Psoas muscle (tissue), 8 donors: Measurements from ENCODE around the gene DBH. TPM values are rescaled to one million over a fixed set of nuclear protein-coding genes. Genes with fewer than 3 reads are reported as not detected.

Experiments
- ATAC-seq, 4 donors: fragments of 200-7000 bp; cut with Tn5 transposase; one replicate each; pipeline ENCODE4 v1.9.1; 2020; ENCODE audit warnings: moderate library complexity in 3 of 4, mild to moderate bottlenecking in 2 of 4
- DNase-seq, 2 donors: peaks; one replicate each; pipeline ENCODE4 v3.0.0-alpha.2; 2020
- H3K27ac ChIP-seq: fragments of 200-600 bp; one replicate; pipeline ENCODE4 v1.8.0; 2022
- H3K27me3 ChIP-seq, 3 donors: fragments of 200-600 bp in 1 of 3; one replicate each; pipeline versions ENCODE4 v1.6.1 to v1.8.0; 2013 to 2022; ENCODE audit warnings: low read length in 2 of 3, mild to moderate bottlenecking in 2 of 3, moderate library complexity in 1 of 3; ENCODE audit not compliant: insufficient read depth in 3 of 3
- H3K36me3 ChIP-seq, 2 donors: fragments of 200-600 bp in 1 of 2; one replicate each; pipeline versions ENCODE4 v1.6.1 to v1.8.0; 2013 to 2022; ENCODE audit warnings: low read depth in 1 of 2, mild to moderate bottlenecking in 1 of 2, moderate library complexity in 1 of 2; ENCODE audit not compliant: insufficient read depth in 1 of 2
- H3K4me1 ChIP-seq: fragments of 200-600 bp; one replicate; pipeline ENCODE4 v1.8.0; 2022
- H3K4me3 ChIP-seq: fragments of 200-600 bp; one replicate; pipeline ENCODE4 v1.8.0; 2022; ENCODE audit warnings: mild to moderate bottlenecking
- H3K9me3 ChIP-seq: fragments of 200-600 bp; one replicate; pipeline ENCODE4 v1.8.0; 2022
- CTCF ChIP-seq: fragments of 200-600 bp; IDR thresholded peaks from one replicate; pipeline ENCODE4 v1.8.0; 2022; ENCODE audit warnings: antibody characterized with exemption
- WGBS, 3 donors: extraction: QIAGEN DNeasy Blood & Tissue Kit; methylation state at CpG; one replicate each; pipeline versions ENCODE4 v1.1.6 to v1.1.7; 2013; 5-methylcytosine and 5-hydroxymethylcytosine counted together
- intact Hi-C, 2 donors: fragments of 100-400 bp; cut with DNase I; formaldehyde crosslinking; loops; one replicate each; pipeline versions ENCODE4 v1.11.0 to v1.14.2; 2022
- polyA plus RNA-seq, 3 donors: library from polyadenylated mRNA; stranded (reverse); fragments of 200-250 nt; gene quantifications; one replicate each; pipeline ENCODE4 v1.2.3, GENCODE V29; 2013
- total RNA-seq, 4 donors: library from RNA; stranded (reverse); fragmentation: NEBNext Ultra II Directional in 2 of 4; extraction: Animal tissue kit (Norgen Biotek cat#: 25700) in 2 of 4; gene quantifications; one replicate each; pipeline versions ENCODE4 v1.2.1 to v1.2.4, GENCODE V29; 2021 to 2023
- donor health status: healthy with polysubstance abuse.
- donor health status: DM: no; HTN: no; CAD: no; lungs with moderate emphysema.
- donor health status: Bipolar disorder and iron deficiency.
- donor health status: healthy.
- donor health status: DM: yes; HTN: yes; CAD: no.
- donor health status: DM: no; HTN: no; CAD: no.
- donor health status: DM: no; HTN: no; CAD: no.
- donor health status: DM: yes; HTN: yes; CAD: no.

DBH gene
- total and polyA plus RNA-seq, 7 donors: 0.01 to 0.30 (median 0.05) TPM; not detected in 3

- ATAC-seq (no peak), DNase-seq (no peak)
- TF ChIP-seq CTCF: no peak
- Histone ChIP-seq H3K36me3 (no peaks in the 10 kb centered on the region), H3K9me3 (no peaks in the 10 kb centered on the region), H3K4me3 (no peak overlapping the region), H3K27ac (no peak overlapping the region), H3K27me3 (peaks cover 0 to 53% (median 9%) of the 10 kb centered on the region in 3 donors), H3K4me1 (no peaks in the 10 kb centered on the region)
- intact Hi-C loops: no loop called here
- 30 to 41% (median 35%) methylated on average over 4 of the region's 4 CpGs for WGBS, 3 donors
These were observed 64.7 kb downstream of the DBH start for GRCh38 chr9:133700819-133701320.

GRCh38 chr9:133701321-133701980 is 65.3 kb downstream of the DBH start:
- Histone ChIP-seq H3K27ac (no peak overlapping the region), H3K9me3 (no peaks in the 10 kb centered on the region), H3K4me1 (no peaks in the 10 kb centered on the region), H3K27me3 (peaks cover 0 to 51% (median 9%) of the 10 kb centered on the region in 3 donors), H3K36me3 (no peaks in the 10 kb centered on the region), H3K4me3 (no peak overlapping the region)
- intact Hi-C loops: no loop called here
- 19 to 42% (median 27%) methylated on average over 33 of the region's 33 CpGs for WGBS, 3 donors
- ATAC-seq: peak in 1 of 4 donors; percentile 32
- no peak for TF ChIP-seq CTCF
- peak in 1 of 2 donors; percentile 35 for DNase-seq

GRCh38 chr9:133701981-133702797 is 66.0 kb downstream of the DBH start:
- no peak overlapping the region for H3K4me3 ChIP-seq
- 24 to 27% (median 26%) methylated on average over 34 to 39 of the region's 39 CpGs for WGBS, 3 donors

More at GRCh38 chr9:133701981-133702797, 66.0 kb downstream of the DBH start:
- peaks cover 0 to 45% (median 9%) of the 10 kb centered on the region in 3 donors for H3K27me3 ChIP-seq
- DNase-seq (peak; percentile 13 to 57), ATAC-seq (peak; percentile 27 to 63 (median 50))
- intact Hi-C loops: no loop called here
- H3K27ac ChIP-seq: no peak overlapping the region
- H3K4me1 ChIP-seq: no peaks in the 10 kb centered on the region
- no peaks in the 10 kb centered on the region for H3K9me3 ChIP-seq
- H3K36me3 ChIP-seq: no peaks in the 10 kb centered on the region
- no peak for TF ChIP-seq CTCF
